OCI-LY7 (cell line): ENCODE data around the gene GLYAT. TPM values are rescaled to one million over a fixed set of nuclear protein-coding genes. Genes with fewer than 3 reads are reported as not detected.
"Not testable (repeated sequence)": the region's sequence is repeated elsewhere in the genome, so short reads cannot be mapped to it uniquely, and the experiment has no call there.

Experiments used
- BruUV-seq: library from RNA; stranded (reverse); fragments of 400-500 nt; replicated peaks from 2 replicates; lab custom pipeline; 2021; lab: Mats Ljungman, UMichigan
- CTCF ChIA-PET: fragments of 300-600 bp; sonication (Branson Sonifier 250); formaldehyde crosslinking; loops from one replicate; lab custom pipeline; 2022; ENCODE audit warnings: antibody characterized with exemption; ENCODE audit not compliant: unreplicated experiment; lab: Charles Lee
- POLR2A ChIA-PET: fragments of 300-600 bp; sonication (Branson Sonifier 250); formaldehyde crosslinking; loops from one replicate; lab custom pipeline; 2022; ENCODE audit warnings: antibody characterized with exemption; lab: Charles Lee
- DNase-seq: peaks from one replicate; pipeline ENCODE4 v3.0.0-alpha.2; 2015; ENCODE audit warnings: low spot score
- H2AFZ ChIP-seq: fragments of 200-600 bp; sonication (generic), shearing (Covaris generic); 2 replicates; pipeline ENCODE4 v1.6.1; 2014; ENCODE audit warnings: mild to moderate bottlenecking, antibody characterized with exemption, low read length, moderate library complexity
- H3K27ac ChIP-seq: fragments of 200-600 bp; sonication (generic); 2 replicates; pipeline ENCODE4 v1.5.1; 2014; ENCODE audit warnings: mixed run types, low read depth, mild to moderate bottlenecking, moderate library complexity, low read length, inconsistent platforms; ENCODE audit not compliant: poor library complexity, severe bottlenecking
- H3K36me3 ChIP-seq: fragments of 200-600 bp; sonication (generic); 2 replicates; pipeline ENCODE4 v1.6.1; 2014; ENCODE audit warnings: mild to moderate bottlenecking, antibody characterized with exemption, low read length, moderate library complexity, mixed read lengths; ENCODE audit not compliant: insufficient read depth
- H3K4me1 ChIP-seq: fragments of 200-600 bp; sonication (generic); 2 replicates; pipeline ENCODE4 v1.5.1; 2014; ENCODE audit warnings: mild to moderate bottlenecking, low read length; ENCODE audit not compliant: insufficient read depth, poor library complexity, severe bottlenecking
- H3K4me2 ChIP-seq: fragments of 200-600 bp; sonication (generic); 2 replicates; pipeline ENCODE4 v1.6.1; 2014; ENCODE audit warnings: mild to moderate bottlenecking, low read length
- H3K4me3 ChIP-seq: fragments of 200-600 bp; sonication (generic); 2 replicates; pipeline ENCODE4 v1.5.1; 2014; ENCODE audit warnings: mild to moderate bottlenecking, low read depth, low read length; ENCODE audit not compliant: poor library complexity, severe bottlenecking
- H3K79me2 ChIP-seq: fragments of 200-600 bp; sonication (generic); 2 replicates; pipeline ENCODE4 v1.6.1; 2016; ENCODE audit warnings: low read depth, mild to moderate bottlenecking, low read length, moderate library complexity, mixed read lengths; ENCODE audit not compliant: insufficient read depth
- H3K9me2 ChIP-seq: fragments of 200-600 bp; sonication (generic); 2 replicates; pipeline ENCODE4 v1.6.1; 2016; ENCODE audit warnings: mild to moderate bottlenecking, low read length, mixed read lengths; ENCODE audit not compliant: insufficient read depth
- H3K9me3 ChIP-seq: fragments of 200-600 bp; sonication (generic); 2 replicates; pipeline ENCODE4 v1.6.1; 2014; ENCODE audit warnings: mild to moderate bottlenecking, mixed run types, low read length, mixed read lengths
- H4K20me1 ChIP-seq: fragments of 200-600 bp; sonication (generic); 2 replicates; pipeline ENCODE4 v1.6.1; 2014; ENCODE audit warnings: mild to moderate bottlenecking, antibody characterized with exemption, low read length, moderate library complexity, mixed read lengths; ENCODE audit not compliant: insufficient read depth
- CTCF ChIP-seq: fragments of 200-600 bp; sonication (generic); conservative IDR thresholded peaks from 2 replicates; pipeline ENCODE4 v1.5.1; 2014; ENCODE audit warnings: mild to moderate bottlenecking, antibody characterized with exemption, low read length, moderate library complexity, mixed read lengths
- EZH2phosphoT487 ChIP-seq: fragments of 200-600 bp; sonication (generic); IDR thresholded peaks from 2 replicates; pipeline ENCODE4 v1.6.1; 2018; ENCODE audit warnings: low read depth, borderline replicate concordance, mild to moderate bottlenecking, mixed run types, antibody characterized with exemption, low read length, moderate library complexity, mixed read lengths
- intact Hi-C: fragments of 100-400 bp; cut with micrococcal nuclease; formaldehyde crosslinking; loops from one replicate; pipeline ENCODE4 v1.10.0; 2022; ENCODE audit not compliant: unreplicated experiment
- total RNA-seq, 2 experiments: library from RNA; depleted of rRNA in 1 of 2; stranded (reverse); fragments of >200 nt in 1 of 2; shearing (Covaris generic) in 1 of 2; gene quantifications; 2 replicates each; pipeline ENCODE4 v1.2.3, GENCODE V29; 2014 to 2022

The GLYAT gene
- total RNA-seq, 2 experiments from 2014 or later: not detected

GRCh38 chr11:58677536-58677935 lies 54.2 kb downstream of the GLYAT start:
- H3K4me3 ChIP-seq, H3K4me1 ChIP-seq, H3K79me2 ChIP-seq, H4K20me1 ChIP-seq, H3K9me3 ChIP-seq, CTCF ChIA-PET, H3K4me2 ChIP-seq, DNase-seq, H2AFZ ChIP-seq, H3K27ac ChIP-seq, H3K9me2 ChIP-seq, H3K36me3 ChIP-seq, BruUV-seq: not testable (repeated sequence)
- intact Hi-C loops: loop anchor here (5.0 kb wide), 1 partner anchor 480 kb away; no protein-coding TSS in a partner anchor
- POLR2A ChIA-PET: interaction anchor here (0.8 kb wide), 1 partner anchor 68 kb away, joined by 3 read pairs; no protein-coding TSS in a partner anchor

DNA sequence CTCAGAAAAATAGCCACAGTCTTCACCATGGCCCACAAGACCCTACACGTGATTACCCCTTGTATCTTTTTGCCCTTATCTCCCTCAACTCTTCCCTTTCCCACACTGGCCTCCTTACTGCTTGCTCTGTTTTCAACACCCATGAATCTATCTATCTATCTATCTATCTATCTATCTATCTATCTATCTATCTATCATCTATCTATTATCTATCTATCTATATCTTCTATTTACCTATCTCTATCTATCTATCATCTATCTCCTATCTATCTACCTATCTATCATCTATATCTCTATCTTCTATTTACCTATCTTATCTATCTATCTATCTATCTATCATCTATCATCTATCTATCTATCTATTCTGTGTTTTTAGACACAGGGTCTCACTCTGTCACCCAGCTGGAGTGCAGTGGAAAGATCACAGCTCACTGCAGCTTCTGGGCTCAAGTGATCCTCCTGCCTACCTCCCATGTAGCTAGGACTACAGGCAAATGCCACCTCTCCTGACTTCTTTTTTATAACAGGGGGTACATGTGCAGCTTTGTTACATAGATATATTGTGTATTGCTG lies 55.1 kb downstream of the GLYAT start:
- Histone ChIP-seq H3K9me3 (no peaks in the 10 kb centered on the region), H3K79me2 (no peaks in the 10 kb centered on the region), H3K4me1 (no peaks in the 10 kb centered on the region), H3K27ac (no peak overlapping the region), H4K20me1 (no peaks in the 10 kb centered on the region), H3K9me2 (no peaks in the 10 kb centered on the region), H3K4me2 (no peak overlapping the region), H3K4me3 (no peak overlapping the region), H2AFZ (no peak overlapping the region), H3K36me3 (no peaks in the 10 kb centered on the region)
- BruUV-seq: no TSS peak
- intact Hi-C loops: loop anchor here (5.0 kb wide), 1 partner anchor 481 kb away; no protein-coding TSS in a partner anchor
- no peak for TF ChIP-seq EZH2phosphoT487
- no peak for TF ChIP-seq CTCF
- CTCF ChIA-PET: no interaction called here
- no peak for DNase-seq
- POLR2A ChIA-PET: no interaction called here

DNA sequence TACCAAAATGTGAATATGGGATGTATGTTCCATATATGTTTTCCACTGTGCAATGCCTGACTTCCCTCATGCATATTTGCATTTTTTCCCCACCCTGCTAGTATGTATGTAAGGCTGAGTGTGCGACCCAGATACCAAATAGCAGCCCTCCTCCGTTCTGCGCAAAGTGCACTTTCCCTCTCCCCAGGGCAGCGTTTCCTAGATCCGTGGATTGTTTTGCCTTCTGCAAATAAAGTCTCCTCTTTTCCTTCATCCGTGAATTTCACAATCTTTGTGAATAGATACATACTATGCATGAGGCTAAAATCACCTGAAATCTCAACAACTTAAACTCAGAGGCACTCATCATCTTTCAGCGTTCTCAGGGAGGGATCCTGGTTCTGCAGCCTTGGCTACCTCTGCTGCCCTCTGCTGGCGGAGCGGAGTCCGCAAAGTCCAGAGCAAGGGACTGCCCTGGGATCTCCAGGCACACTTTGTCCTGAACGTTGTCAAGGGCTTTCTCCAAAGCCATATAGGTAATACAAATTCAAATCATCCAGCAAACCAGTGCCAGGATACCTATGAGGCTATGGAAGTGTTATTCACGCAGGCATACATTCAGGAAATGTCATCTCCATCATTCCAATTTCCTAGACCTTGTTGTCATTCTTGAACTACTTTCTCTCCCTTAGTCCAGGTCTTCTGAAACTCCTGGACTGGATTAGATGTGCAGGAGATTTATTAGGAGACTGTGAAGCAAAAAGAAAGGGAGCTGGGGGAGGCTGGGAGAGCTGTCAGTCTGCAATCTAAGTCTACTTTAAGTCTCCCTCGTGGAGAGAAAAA lies 56.2 kb downstream of the GLYAT start:
- no peak overlapping the region for H2AFZ ChIP-seq

More for the DNA sequence above, 56.2 kb downstream of the GLYAT start:
- no peaks in the 10 kb centered on the region for H3K36me3 ChIP-seq
- no peak overlapping the region for H3K27ac ChIP-seq
- intact Hi-C loops: loop anchor here (2.0 to 5.0 kb wide), 2 partner anchors 99 to 482 kb away; no protein-coding TSS in a partner anchor
- ChIA-PET CTCF (no interaction called here), POLR2A (no interaction called here)
- H4K20me1 ChIP-seq: no peaks in the 10 kb centered on the region
- H3K4me2 ChIP-seq: no peak overlapping the region
- no TSS peak for BruUV-seq
- H3K9me2 ChIP-seq: no peaks in the 10 kb centered on the region
- TF ChIP-seq CTCF: peak; percentile 97
- TF ChIP-seq EZH2phosphoT487: no peak
- no peaks in the 10 kb centered on the region for H3K9me3 ChIP-seq
- peak; percentile 66 for DNase-seq
- no peaks in the 10 kb centered on the region for H3K4me1 ChIP-seq
- H3K4me3 ChIP-seq: no peak overlapping the region
- H3K79me2 ChIP-seq: no peaks in the 10 kb centered on the region
